Lower leg skin (tissue), 3 donors: ENCODE results near the gene THUMPD2.

ENCODE experiments used
- POLR2A ChIP-seq, 2 donors: fragments of 450-650 bp; IDR thresholded peaks; one replicate each; pipeline ENCODE4 v1.6.1; 2016 to 2017; ENCODE audit warnings: antibody characterized with exemption in 2 of 2, mild to moderate bottlenecking in 1 of 2, moderate library complexity in 1 of 2
- TF ChIP-seq, protein P1 (sequence below), 3 donors: fragments of 450-650 bp; IDR thresholded peaks; one replicate each; pipeline ENCODE4 v1.5.1; 2016; ENCODE audit warnings: antibody characterized with exemption in 3 of 3, mild to moderate bottlenecking in 3 of 3, moderate library complexity in 2 of 3

DNA sequence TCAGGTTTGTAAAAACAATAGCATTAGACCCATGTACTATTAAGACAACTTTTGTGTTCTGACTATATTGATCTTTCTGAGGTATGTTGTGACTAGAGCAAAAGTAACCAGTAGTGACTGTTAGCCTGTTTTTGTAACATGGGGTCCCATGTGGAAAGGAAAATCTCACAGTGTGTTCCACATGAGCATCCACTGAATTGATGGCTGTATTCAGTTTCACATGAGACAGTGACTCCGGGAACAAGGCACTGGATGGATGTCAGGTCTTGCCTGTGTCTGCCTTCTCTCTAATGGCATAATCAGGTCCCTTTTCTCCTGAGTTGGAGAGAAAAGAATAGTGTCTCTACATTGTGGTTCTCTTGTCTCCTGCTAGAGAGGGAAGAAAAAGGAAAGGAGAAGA lies 85.8 kb downstream of the THUMPD2 start:
- TF ChIP-seq, protein P1, sequence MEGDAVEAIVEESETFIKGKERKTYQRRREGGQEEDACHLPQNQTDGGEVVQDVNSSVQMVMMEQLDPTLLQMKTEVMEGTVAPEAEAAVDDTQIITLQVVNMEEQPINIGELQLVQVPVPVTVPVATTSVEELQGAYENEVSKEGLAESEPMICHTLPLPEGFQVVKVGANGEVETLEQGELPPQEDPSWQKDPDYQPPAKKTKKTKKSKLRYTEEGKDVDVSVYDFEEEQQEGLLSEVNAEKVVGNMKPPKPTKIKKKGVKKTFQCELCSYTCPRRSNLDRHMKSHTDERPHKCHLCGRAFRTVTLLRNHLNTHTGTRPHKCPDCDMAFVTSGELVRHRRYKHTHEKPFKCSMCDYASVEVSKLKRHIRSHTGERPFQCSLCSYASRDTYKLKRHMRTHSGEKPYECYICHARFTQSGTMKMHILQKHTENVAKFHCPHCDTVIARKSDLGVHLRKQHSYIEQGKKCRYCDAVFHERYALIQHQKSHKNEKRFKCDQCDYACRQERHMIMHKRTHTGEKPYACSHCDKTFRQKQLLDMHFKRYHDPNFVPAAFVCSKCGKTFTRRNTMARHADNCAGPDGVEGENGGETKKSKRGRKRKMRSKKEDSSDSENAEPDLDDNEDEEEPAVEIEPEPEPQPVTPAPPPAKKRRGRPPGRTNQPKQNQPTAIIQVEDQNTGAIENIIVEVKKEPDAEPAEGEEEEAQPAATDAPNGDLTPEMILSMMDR (IDR thresholded peaks at IDR 0.05) = no peak
- TF ChIP-seq POLR2A (IDR thresholded peaks at IDR 0.05) = no peak
